Ascending aorta (tissue), 2 donors: Measurements from ENCODE around the gene CLMN. TPM values are rescaled to one million over a fixed set of nuclear protein-coding genes. Genes with fewer than 3 reads are reported as not detected.

Experiments
- DNase-seq, 2 donors: peaks; one replicate each; pipeline ENCODE4 v3.0.0-alpha.2; 2019; ENCODE audit warnings: low spot score in 2 of 2
- H3K27ac ChIP-seq, 2 donors: fragments of 200-600 bp; sonication (generic); one replicate each; pipeline ENCODE4 v1.5.1; 2016 to 2017; ENCODE audit warnings: mild to moderate bottlenecking in 1 of 2
- H3K27me3 ChIP-seq: fragments of 200-600 bp; sonication (generic); one replicate; pipeline ENCODE4 v1.5.1; 2017
- H3K36me3 ChIP-seq, 2 donors: fragments of 200-600 bp; sonication (generic); one replicate each; pipeline ENCODE4 v1.5.1; 2016
- H3K4me1 ChIP-seq, 2 donors: fragments of 200-600 bp; sonication (generic); one replicate each; pipeline ENCODE4 v1.5.1; 2016 to 2017; ENCODE audit warnings: mild to moderate bottlenecking in 1 of 2
- H3K4me3 ChIP-seq, 2 donors: fragments of 200-600 bp; sonication (generic); one replicate each; pipeline ENCODE4 v1.5.1; 2016 to 2017; ENCODE audit warnings: mild to moderate bottlenecking in 1 of 2
- H3K9me3 ChIP-seq, 2 donors: fragments of 200-600 bp; sonication (generic); one replicate each; pipeline ENCODE4 v1.5.1; 2016
- intact Hi-C: fragments of 100-400 bp; cut with DNase I; formaldehyde crosslinking; loops from one replicate; pipeline ENCODE4 v1.15.1; 2023
- total RNA-seq: library from RNA; depleted of rRNA; stranded (reverse); fragments of >200 nt; gene quantifications from one replicate; pipeline ENCODE4 v1.1.0, GENCODE V29; 2016
- TF ChIP-seq, protein P1 (sequence below), 3 experiments: fragments of 200-600 bp in 2 of 3; fragments of 450-650 bp in 1 of 3; sonication (generic) in 2 of 3; IDR thresholded peaks; one replicate each; pipeline ENCODE4 v1.5.1; 2016 to 2019; ENCODE audit warnings: antibody characterized with exemption in 3 of 3, mild to moderate bottlenecking in 1 of 3, moderate library complexity in 1 of 3

CLMN gene
- total RNA-seq, 1 donor from 2014 or later = 4.7 TPM

DNA sequence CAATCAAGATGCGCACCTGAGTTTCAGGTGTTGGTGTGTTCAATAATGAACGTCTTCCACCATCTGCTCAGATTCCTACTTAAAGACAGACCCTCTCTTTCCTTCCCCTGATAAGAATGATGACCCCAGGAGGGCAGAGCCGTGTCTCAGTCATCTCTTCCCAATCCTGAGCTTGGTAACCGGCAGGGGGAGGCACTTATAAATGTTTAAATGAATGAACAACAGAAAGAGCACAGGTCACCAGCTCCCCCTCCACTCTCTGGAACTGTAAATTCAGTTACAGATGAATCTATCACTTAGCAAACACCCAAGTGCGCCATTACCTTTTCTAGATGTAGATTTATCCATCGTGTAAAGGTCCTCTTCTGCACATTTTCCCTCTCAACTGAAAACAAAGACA lies 90.0 kb downstream of the CLMN start:
- no peak overlapping the region for H3K4me3 ChIP-seq
- H3K9me3 ChIP-seq = no peaks in the 10 kb centered on the region
- no peak for DNase-seq
- TF ChIP-seq, protein P1, sequence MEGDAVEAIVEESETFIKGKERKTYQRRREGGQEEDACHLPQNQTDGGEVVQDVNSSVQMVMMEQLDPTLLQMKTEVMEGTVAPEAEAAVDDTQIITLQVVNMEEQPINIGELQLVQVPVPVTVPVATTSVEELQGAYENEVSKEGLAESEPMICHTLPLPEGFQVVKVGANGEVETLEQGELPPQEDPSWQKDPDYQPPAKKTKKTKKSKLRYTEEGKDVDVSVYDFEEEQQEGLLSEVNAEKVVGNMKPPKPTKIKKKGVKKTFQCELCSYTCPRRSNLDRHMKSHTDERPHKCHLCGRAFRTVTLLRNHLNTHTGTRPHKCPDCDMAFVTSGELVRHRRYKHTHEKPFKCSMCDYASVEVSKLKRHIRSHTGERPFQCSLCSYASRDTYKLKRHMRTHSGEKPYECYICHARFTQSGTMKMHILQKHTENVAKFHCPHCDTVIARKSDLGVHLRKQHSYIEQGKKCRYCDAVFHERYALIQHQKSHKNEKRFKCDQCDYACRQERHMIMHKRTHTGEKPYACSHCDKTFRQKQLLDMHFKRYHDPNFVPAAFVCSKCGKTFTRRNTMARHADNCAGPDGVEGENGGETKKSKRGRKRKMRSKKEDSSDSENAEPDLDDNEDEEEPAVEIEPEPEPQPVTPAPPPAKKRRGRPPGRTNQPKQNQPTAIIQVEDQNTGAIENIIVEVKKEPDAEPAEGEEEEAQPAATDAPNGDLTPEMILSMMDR (IDR thresholded peaks at IDR 0.05) = no peak
- intact Hi-C loops = no loop called here
- no peaks in the 10 kb centered on the region for H3K36me3 ChIP-seq
- no peak overlapping the region for H3K27ac ChIP-seq
- no peaks in the 10 kb centered on the region for H3K27me3 ChIP-seq
- peaks cover 0 to 4% of the 10 kb centered on the region in 2 donors for H3K4me1 ChIP-seq

DNA sequence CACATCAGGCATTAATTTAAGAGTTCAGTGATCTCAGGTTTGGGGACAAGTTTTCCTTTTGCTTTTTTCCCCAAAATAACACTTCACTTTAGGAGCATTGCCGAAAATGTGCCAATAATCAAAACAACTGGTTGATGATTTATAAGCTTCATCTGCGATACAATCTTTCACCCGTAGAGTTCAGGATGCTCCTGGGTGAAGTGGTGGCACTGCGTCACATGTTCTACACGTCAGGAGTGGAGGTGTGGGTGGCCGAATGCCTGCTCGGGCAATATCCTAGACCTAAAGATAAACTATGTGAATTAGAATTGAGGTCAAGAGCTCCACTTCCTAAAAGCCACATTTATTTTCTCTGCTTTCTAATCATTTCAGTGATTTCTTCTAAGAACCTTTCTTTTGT lies 91.5 kb downstream of the CLMN start:
- intact Hi-C loops = no loop called here
- peaks cover 0 to 4% of the 10 kb centered on the region in 2 donors for H3K4me1 ChIP-seq

DNA sequence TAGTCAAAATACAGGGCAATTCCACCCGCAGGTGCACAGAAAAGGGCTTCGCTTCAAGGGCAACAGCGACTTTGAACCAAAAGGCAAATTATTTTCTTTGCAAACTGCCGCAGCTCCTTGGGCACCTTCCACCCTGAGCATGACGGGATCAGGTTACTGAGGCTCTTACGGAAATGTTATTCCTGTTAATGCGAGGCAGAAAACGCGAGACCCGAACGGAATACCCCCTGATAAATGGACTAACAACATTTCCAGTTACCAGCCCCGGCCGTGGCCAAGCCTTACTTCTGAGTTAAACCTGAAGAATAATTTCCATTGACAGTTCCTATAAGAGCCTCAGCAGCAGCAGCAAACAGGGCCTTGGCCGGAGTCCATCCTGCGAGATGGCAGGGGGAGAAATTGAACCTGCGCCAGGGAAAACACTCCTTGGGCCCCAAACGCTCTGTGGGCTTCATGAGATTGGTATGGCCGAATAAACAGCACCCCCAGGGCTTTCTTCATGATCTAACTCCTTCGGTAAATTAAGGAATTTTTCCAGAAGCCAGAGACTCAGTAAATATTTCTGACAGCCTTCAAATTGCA lies 92.3 kb downstream of the CLMN start:
- peak overlapping the region; percentile 24 to 53 for H3K4me3 ChIP-seq
- intact Hi-C loops = no loop called here
- TF ChIP-seq, protein P1 (IDR thresholded peaks at IDR 0.05) = no peak
- H3K36me3 ChIP-seq = no peaks in the 10 kb centered on the region
- peaks cover 0 to 4% of the 10 kb centered on the region in 2 donors for H3K4me1 ChIP-seq
- no peak for DNase-seq
- no peaks in the 10 kb centered on the region for H3K27me3 ChIP-seq
- H3K27ac ChIP-seq = peak overlapping the region; percentile 45 to 48
- no peaks in the 10 kb centered on the region for H3K9me3 ChIP-seq

More for the DNA sequence above, 91.5 kb downstream of the CLMN start:
- Histone ChIP-seq H3K4me3 (no peak overlapping the region), H3K9me3 (no peaks in the 10 kb centered on the region), H3K27ac (no peak overlapping the region), H3K36me3 (no peaks in the 10 kb centered on the region), H3K27me3 (no peaks in the 10 kb centered on the region)
- TF ChIP-seq, protein P1 (IDR thresholded peaks at IDR 0.05) = no peak
- no peak for DNase-seq

DNA sequence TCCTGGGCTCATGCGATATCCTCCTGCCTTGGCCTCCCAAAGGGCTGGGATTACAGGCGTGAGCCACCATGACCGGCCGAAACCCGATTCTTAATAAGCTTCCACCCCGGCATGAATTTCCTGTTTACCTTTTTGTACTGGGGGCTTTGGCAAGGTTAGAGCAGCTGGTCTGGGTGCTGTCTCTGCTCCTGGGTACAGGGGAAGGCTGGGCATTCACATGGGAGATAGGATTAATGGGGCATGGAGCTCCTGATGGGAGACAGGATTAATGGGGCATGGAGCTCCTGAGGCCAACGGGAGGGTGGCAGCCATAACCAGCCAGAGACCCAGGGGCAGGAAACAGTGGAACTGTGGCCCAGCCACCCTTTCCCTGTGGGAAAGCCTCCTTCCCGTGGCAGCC lies 92.9 kb downstream of the CLMN start:
- H3K27ac ChIP-seq = peak overlapping the region in 1 of 2 donors; percentile 48
- intact Hi-C loops = no loop called here
- H3K4me3 ChIP-seq = peak overlapping the region; percentile 24 to 53
- no peak for DNase-seq
- no peaks in the 10 kb centered on the region for H3K27me3 ChIP-seq
- TF ChIP-seq, protein P1 (IDR thresholded peaks at IDR 0.05) = no peak
- H3K36me3 ChIP-seq = no peaks in the 10 kb centered on the region
- peaks cover 0 to 4% of the 10 kb centered on the region in 2 donors for H3K4me1 ChIP-seq
- H3K9me3 ChIP-seq = no peaks in the 10 kb centered on the region

DNA sequence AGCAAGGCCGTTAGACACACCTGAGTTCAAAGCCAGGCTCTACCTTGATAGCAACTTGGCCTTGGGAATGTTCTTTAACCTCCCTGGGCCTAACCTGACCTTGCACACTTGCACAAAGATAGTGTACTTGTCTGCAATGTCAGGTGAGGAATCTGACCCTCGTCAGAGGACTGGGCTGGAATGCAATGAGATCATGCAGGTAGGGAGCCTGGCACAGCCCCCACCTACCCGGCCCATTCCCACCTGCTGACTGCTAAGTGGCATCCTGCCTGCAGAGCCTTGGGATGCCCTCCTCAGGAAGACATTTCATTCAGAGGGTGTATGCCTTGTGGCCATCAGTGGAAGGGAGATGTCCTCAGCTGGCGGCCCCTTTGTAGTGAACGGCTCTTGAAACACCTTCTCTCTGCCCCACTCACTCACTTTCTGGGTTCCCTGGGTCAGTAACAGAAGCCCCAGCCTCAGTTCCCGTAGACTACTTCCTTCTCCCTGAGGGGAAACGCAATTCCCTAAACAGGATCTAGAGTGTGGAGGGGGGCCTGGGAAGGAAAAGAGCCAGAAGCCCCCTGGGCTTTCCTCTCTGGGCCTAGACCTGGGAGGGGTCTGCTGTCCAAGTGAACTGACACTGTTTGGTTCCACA lies 94.3 kb downstream of the CLMN start:
- Histone ChIP-seq H3K4me3 (no peak overlapping the region), H3K36me3 (no peaks in the 10 kb centered on the region), H3K4me1 (peaks cover 0 to 4% of the 10 kb centered on the region in 2 donors), H3K27me3 (no peaks in the 10 kb centered on the region), H3K9me3 (no peaks in the 10 kb centered on the region), H3K27ac (no peak overlapping the region)
- TF ChIP-seq, protein P1 (IDR thresholded peaks at IDR 0.05) = no peak
- intact Hi-C loops = no loop called here
- DNase-seq = no peak
